NOMO-1 treated with dmso at 0.1 percent for 144 hours (cell line): Measurements from ENCODE around the gene IRF8.

Source experiments
- DNase-seq: peaks from one replicate; lab custom pipeline; 2025; ENCODE audit not compliant: unreplicated experiment; lab: John Stamatoyannopoulos, UW

Gene IRF8

GRCh38 chr16:85867189-85867588 is 31.8 kb upstream of the IRF8 start:
- no peak for DNase-seq

GRCh38 chr16:85868495-85868894 is 30.5 kb upstream of the IRF8 start:
- no peak for DNase-seq

DNA sequence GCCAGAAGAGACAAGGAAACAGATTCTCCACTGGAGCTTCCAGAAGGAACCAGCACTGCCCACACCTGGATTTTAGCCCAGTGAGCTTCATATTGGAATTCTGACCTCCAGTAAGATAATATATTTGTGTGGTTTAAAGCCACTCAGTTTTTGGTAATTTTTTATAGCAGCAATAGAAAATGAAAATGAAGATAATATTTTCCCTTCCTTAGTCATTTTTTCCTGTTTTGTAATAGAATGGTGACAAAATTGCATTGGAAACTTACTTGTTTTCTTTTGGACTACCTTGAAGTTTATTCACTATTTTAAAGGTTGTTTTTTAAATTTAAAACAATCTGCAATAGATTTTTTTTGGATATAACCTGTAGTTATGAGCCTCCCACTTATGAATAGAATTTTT is 29.8 kb upstream of the IRF8 start:
- no peak for DNase-seq

DNA sequence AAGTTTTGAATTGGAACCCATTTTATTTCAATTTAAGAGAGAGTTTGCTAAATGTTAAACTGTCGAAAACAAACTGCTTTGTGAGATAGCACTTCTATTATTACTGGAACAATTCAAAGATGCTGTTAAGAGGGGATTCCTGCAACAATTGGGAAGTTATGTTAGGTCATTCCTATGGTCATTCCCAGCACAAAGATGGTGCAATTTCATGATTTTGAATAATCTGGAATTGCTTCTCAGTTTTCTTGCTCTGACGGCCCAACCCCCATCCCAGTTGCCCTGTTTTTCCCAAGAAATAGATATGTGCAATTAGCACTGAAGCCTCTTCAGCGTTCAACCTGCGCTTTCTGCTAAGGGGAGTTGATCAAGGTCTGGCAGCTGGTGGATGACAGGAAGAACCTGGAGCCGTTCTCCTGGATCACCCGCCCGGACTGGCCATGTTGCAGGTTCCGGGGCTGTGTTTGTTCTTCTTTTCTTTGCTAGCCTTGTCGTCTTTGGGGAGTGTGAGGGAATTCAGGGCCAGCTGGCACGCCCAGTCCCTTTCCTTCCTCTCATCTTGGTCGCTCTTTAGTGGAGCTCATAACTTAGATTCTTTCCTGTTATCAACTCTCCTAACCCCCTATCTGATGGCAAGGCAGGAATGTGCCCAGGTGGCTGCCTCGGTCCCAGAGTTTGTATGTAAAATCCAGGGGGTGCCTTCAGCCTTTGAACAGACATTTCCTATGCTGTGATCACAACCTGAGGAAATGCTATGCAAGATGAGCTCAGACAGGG is 29.0 kb upstream of the IRF8 start:
- no peak for DNase-seq

GRCh38 chr16:85871756-85872155 is 27.2 kb upstream of the IRF8 start:
- no peak for DNase-seq

DNA sequence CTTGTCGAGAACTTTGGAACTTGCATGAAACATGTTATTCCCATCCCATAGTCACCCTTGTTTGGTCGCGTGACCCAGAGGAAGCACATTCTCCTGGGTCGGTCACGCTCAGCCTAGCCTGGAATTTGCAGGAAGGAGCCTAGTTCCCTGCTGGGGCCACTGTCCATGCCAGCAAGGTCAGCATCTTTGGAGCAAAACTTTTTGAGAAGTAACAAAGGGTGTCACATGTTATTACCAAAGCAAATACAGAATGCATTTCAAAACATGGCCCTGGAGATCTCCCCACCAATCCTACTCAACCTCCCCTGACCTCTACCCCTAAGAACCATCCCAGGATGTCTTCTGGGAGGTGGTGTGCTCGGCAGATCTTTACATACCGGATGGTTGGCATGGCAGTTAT is 26.2 kb upstream of the IRF8 start:
- no peak for DNase-seq

DNA sequence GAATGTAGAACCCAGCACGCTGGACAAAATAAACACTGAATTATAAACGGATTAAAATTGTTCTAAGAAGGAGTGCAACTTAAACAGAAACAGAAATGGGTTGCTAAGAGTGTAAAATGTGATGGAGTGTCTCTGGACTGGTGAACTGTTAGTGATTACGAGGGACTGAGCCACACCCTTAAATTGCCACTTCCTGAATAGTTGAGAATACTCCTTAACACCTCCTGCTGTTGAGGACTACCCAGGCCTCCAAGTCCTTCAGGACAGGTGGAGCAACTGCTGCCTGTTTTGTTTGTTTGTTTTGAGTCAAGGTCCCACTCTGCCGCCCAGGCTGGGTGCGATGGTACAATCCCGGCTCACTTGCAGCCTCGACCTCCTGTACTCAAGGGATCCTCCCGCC is 25.8 kb upstream of the IRF8 start:
- no peak for DNase-seq

DNA sequence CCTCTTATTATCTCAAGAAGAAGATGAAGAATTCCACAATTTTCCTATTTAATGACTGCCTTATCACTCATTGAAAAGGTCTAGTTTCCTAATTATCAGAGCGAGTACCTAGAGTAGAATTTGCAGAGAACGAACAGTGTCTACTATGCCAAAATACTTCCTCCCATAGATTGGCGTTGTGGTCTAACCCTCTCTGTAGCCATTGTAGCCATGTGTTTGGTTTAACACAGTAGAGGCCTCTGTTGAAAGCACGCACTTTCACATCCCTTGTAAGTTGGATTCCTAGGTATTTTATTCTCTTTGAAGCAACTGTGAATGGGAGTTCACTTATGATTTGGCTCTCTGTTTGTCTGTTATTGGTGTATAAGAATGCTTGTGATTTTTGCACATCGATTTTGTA is 24.9 kb upstream of the IRF8 start:
- peak; percentile 43 for DNase-seq

DNA sequence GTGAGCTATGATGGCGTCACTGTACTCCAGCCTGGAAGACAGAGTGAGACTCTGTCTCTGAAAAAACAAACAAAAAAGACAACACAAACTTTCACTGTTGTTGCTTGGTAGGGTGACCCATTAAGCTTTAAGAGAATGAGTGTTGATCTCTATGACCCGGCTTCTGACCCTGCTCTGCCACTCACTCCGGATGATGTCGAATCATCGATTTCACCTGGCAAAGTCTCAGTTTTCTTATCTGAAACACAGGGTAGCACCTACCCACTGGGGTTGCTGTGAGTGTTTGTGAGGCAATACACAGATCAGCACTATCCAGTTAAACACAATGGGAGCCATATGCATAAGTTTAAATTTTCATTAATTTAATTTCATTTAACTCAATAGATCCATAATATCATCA is 20.6 kb upstream of the IRF8 start:
- DNase-seq: no peak

GRCh38 chr16:85878875-85879274 is 20.1 kb upstream of the IRF8 start:
- DNase-seq: no peak

DNA sequence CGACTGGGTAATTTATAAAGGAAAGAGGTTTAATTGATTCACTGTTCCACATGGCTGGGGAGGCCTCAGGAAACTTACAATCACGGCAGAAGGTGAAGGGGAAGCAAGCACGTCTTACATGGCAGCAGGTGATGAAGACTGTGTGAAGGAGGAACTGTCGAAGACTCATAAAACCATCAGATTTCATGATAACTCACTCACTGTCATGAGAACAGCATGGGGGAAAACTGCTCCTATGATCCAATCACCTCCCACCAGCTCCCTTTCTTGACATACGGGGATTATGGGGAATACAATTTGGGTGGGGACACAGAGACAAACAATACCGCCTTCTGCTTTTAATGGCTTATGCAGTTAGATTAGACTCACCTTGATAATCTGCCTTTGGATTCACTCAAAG is 19.4 kb upstream of the IRF8 start:
- DNase-seq: no peak

GRCh38 chr16:85879975-85880831 is 18.8 kb upstream of the IRF8 start:
- no peak for DNase-seq

- no peak for DNase-seq
Observed at GRCh38 chr16:85880861-85881260, 18.1 kb upstream of the IRF8 start.

GRCh38 chr16:85881436-85881835 is 17.5 kb upstream of the IRF8 start:
- DNase-seq: no peak

- no peak for DNase-seq
Observed at GRCh38 chr16:85882181-85882810, 16.7 kb upstream of the IRF8 start.

- DNase-seq: no peak
Observed at GRCh38 chr16:85883813-85884212, 15.1 kb upstream of the IRF8 start.

- no peak for DNase-seq
Observed at GRCh38 chr16:85884808-85885463, 14.0 kb upstream of the IRF8 start.

- DNase-seq: no peak
Observed at GRCh38 chr16:85885537-85885936, 13.4 kb upstream of the IRF8 start.

GRCh38 chr16:85888405-85889331 is 10.3 kb upstream of the IRF8 start:
- peak; percentile 76 for DNase-seq

GRCh38 chr16:85891033-85891775 is 7.8 kb upstream of the IRF8 start:
- DNase-seq: no peak
